ENCODE data around the gene ASF1B.

Gene ASF1B

GRCh38 chr19:14150770-14151661 is 14.6 kb upstream of the ASF1B start:
- H3K4me3 ChIP-seq (ENCODE audit: insufficient read depth, low read length, poor library complexity, severe bottlenecking): no peak overlapping the region
- H3K27me3 ChIP-seq (ENCODE audit: low read length): no peaks in the 10 kb centered on the region
- H4K20me1 ChIP-seq (ENCODE audit: low read depth, low read length): no peaks in the 10 kb centered on the region
- H3K36me3 ChIP-seq (ENCODE audit: low read length): no peaks in the 10 kb centered on the region
- H3K9me2 ChIP-seq (replicated peaks; ENCODE audit: insufficient read depth, low read length): no peaks in the 10 kb centered on the region
- H3K9ac ChIP-seq (ENCODE audit: low read length): no peak overlapping the region
- no peaks in the 10 kb centered on the region for H3K9me3 ChIP-seq (ENCODE audit: insufficient read depth, low read length)
- no peak overlapping the region for H3K27ac ChIP-seq (ENCODE audit: low read depth, low read length)
- no peaks in the 10 kb centered on the region for H3F3A ChIP-seq (ENCODE audit: insufficient read depth)
- no peak overlapping the region for H2AFZ ChIP-seq (ENCODE audit: low read depth, low read length, severe bottlenecking)
- no peak for TF ChIP-seq CTCF (IDR thresholded peaks at IDR 0.05; ENCODE audit: insufficient read depth, low read length, poor library complexity, severe bottlenecking)
- no peak for TF ChIP-seq EZH2phosphoT487 (conservative IDR thresholded peaks at IDR 0.05; ENCODE audit: low read length)
- H3K4me2 ChIP-seq (ENCODE audit: low read depth, low read length, poor library complexity, severe bottlenecking): no peak overlapping the region
- no peaks in the 10 kb centered on the region for H3K79me2 ChIP-seq (ENCODE audit: insufficient read depth, low read length)

- TF ChIP-seq CTCF (IDR thresholded peaks at IDR 0.05; ENCODE audit: insufficient read depth, low read length, poor library complexity, severe bottlenecking): no peak
- TF ChIP-seq EZH2phosphoT487 (conservative IDR thresholded peaks at IDR 0.05; ENCODE audit: low read length): no peak
- Histone ChIP-seq H3K9ac (ENCODE audit: low read length) (no peak overlapping the region), H3K4me3 (ENCODE audit: insufficient read depth, low read length, poor library complexity, severe bottlenecking) (no peak overlapping the region)
Observed at GRCh38 chr19:14150041-14150769, 13.8 kb upstream of the ASF1B start.

GRCh38 chr19:14149509-14149994 is 13.2 kb upstream of the ASF1B start:
- Histone ChIP-seq H3K4me3 (ENCODE audit: insufficient read depth, low read length, poor library complexity, severe bottlenecking) (no peak overlapping the region), H3K9ac (ENCODE audit: low read length) (no peak overlapping the region)

More at GRCh38 chr19:14150041-14150769, 13.8 kb upstream of the ASF1B start:
- no peaks in the 10 kb centered on the region for H3K36me3 ChIP-seq (ENCODE audit: low read length)
- no peaks in the 10 kb centered on the region for H3F3A ChIP-seq (ENCODE audit: insufficient read depth)
- H3K9me3 ChIP-seq (ENCODE audit: insufficient read depth, low read length): no peaks in the 10 kb centered on the region
- no peaks in the 10 kb centered on the region for H3K79me2 ChIP-seq (ENCODE audit: insufficient read depth, low read length)
- H2AFZ ChIP-seq (ENCODE audit: low read depth, low read length, severe bottlenecking): no peak overlapping the region
- no peaks in the 10 kb centered on the region for H3K27me3 ChIP-seq (ENCODE audit: low read length)
- no peak overlapping the region for H3K4me2 ChIP-seq (ENCODE audit: low read depth, low read length, poor library complexity, severe bottlenecking)
- no peak overlapping the region for H3K27ac ChIP-seq (ENCODE audit: low read depth, low read length)
- H3K9me2 ChIP-seq (replicated peaks; ENCODE audit: insufficient read depth, low read length): no peaks in the 10 kb centered on the region
- H4K20me1 ChIP-seq (ENCODE audit: low read depth, low read length): no peaks in the 10 kb centered on the region; the same call in 1 of the 2 replicates

More at GRCh38 chr19:14149509-14149994, 13.2 kb upstream of the ASF1B start:
- no peaks in the 10 kb centered on the region for H3K9me3 ChIP-seq (ENCODE audit: insufficient read depth, low read length)
- no peak overlapping the region for H3K27ac ChIP-seq (ENCODE audit: low read depth, low read length)
- H3F3A ChIP-seq (ENCODE audit: insufficient read depth): no peaks in the 10 kb centered on the region
- H2AFZ ChIP-seq (ENCODE audit: low read depth, low read length, severe bottlenecking): no peak overlapping the region
- no peaks in the 10 kb centered on the region for H3K27me3 ChIP-seq (ENCODE audit: low read length)
- TF ChIP-seq EZH2phosphoT487 (conservative IDR thresholded peaks at IDR 0.05; ENCODE audit: low read length): no peak
- no peak for TF ChIP-seq CTCF (IDR thresholded peaks at IDR 0.05; ENCODE audit: insufficient read depth, low read length, poor library complexity, severe bottlenecking)
- no peak overlapping the region for H3K4me2 ChIP-seq (ENCODE audit: low read depth, low read length, poor library complexity, severe bottlenecking)
- no peaks in the 10 kb centered on the region for H3K9me2 ChIP-seq (replicated peaks; ENCODE audit: insufficient read depth, low read length)
- no peaks in the 10 kb centered on the region; the same call in 1 of the 2 replicates for H4K20me1 ChIP-seq (ENCODE audit: low read depth, low read length)
- no peaks in the 10 kb centered on the region for H3K36me3 ChIP-seq (ENCODE audit: low read length)
- no peaks in the 10 kb centered on the region for H3K79me2 ChIP-seq (ENCODE audit: insufficient read depth, low read length)
